ENCODE results near the gene CSNK2A3. TPM values are rescaled to one million over a fixed set of nuclear protein-coding genes. Genes with fewer than 3 reads are reported as not detected.

Gene CSNK2A3
- total and polyA plus RNA-seq, 2 experiments from 2014 or later, result 0.45 to 0.83 TPM

DNA sequence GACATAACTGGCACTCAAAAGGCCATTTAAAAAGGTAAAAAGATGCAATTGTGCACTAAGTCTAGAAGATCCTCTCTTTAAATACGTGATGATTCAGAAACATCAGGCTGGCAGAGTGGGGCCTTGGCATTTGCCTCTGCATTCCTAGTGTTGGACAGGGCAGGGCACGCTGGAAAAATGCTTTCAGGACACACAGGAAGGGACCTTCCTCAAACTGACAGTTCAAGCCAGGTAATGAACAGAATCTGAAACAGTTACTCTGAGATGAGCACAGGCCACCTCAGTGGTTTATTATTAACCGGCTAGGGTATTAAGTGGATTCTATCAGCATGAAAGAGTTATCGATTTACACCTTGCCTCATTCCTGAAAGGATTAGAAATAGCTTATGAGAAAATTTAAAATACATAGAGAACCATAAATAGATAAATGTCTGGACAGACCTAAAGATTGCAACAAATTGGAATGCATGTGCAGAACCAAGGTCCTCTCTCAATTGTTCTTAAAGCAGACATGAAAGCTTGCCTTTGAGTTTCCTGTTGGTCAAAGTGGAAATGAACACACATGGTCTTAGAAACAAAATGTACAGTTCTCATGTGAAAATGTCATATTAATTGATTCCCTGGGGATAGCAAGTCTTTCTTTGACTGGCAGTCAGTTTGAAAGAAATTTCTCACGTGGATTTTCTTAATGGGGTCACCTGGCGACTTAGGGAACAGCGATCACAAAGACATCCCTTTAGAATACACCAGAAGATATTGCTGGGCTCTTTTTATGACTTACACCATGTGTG, 21.5 kb upstream of the CSNK2A3 start:
- no peak overlapping the region for H3K27ac ChIP-seq
- H3K9me3 ChIP-seq (ENCODE audit: low read depth), result no peaks in the 10 kb centered on the region
- no peaks in the 10 kb centered on the region for H4K20me1 ChIP-seq (ENCODE audit: insufficient read depth, poor library complexity, severe bottlenecking)
- H3K79me2 ChIP-seq, result no peaks in the 10 kb centered on the region
- DNase-seq (ENCODE audit: low spot score), result no peak
- H3K4me2 ChIP-seq, result no peak overlapping the region
- WGBS (ENCODE audit: low lambda C conversion rate, missing lambda C conversion rate), result 69% methylated on average over 7 of the region's 7 CpGs
- no peaks in the 10 kb centered on the region for H3K4me1 ChIP-seq (ENCODE audit: insufficient read depth)
- no peaks in the 10 kb centered on the region for H3K36me3 ChIP-seq (replicated peaks; ENCODE audit: insufficient read depth, low read depth)
- H2AFZ ChIP-seq, result no peak overlapping the region
- no peaks in the 10 kb centered on the region for H3K9me2 ChIP-seq (replicated peaks; ENCODE audit: insufficient read depth)
- H3K4me3 ChIP-seq, result no peak overlapping the region
- TF ChIP-seq EZH2phosphoT487 (IDR thresholded peaks at IDR 0.05; ENCODE audit: low read depth, severe bottlenecking, unreplicated experiment) (no peak), EZH2 (IDR thresholded peaks at IDR 0.05; ENCODE audit: borderline replicate concordance) (no peak), CTCF (IDR thresholded peaks at IDR 0.05; ENCODE audit: poor library complexity) (no peak)
- no peaks in the 10 kb centered on the region for H3K27me3 ChIP-seq

DNA sequence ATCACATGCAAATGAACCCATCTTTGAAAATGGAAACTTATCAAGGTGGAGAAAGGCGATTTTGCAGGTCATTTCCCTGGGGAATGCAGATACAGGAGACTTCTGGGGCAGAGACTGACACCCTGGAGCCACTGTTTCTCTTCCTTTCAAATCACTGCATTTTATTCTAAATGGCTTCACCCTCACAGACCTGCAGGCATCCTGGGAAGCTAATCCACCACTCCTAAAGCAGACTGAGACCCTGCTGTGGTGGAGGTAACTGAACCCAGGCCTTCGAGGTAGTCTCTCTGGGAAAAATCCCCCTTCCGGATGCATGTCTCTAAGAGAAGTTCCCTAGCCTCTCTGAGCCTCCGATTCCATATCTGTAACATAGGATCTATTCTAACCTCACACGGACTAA, 20.9 kb upstream of the CSNK2A3 start:
- H3K9me3 ChIP-seq (ENCODE audit: low read depth), result no peaks in the 10 kb centered on the region
- H3K79me2 ChIP-seq, result no peaks in the 10 kb centered on the region
- no peak overlapping the region for H3K27ac ChIP-seq
- H3K27me3 ChIP-seq, result no peaks in the 10 kb centered on the region
- H4K20me1 ChIP-seq (ENCODE audit: insufficient read depth, poor library complexity, severe bottlenecking), result no peaks in the 10 kb centered on the region
- no peak overlapping the region for H3K4me3 ChIP-seq
- H3K36me3 ChIP-seq (replicated peaks; ENCODE audit: insufficient read depth, low read depth), result no peaks in the 10 kb centered on the region
- TF ChIP-seq EZH2 (IDR thresholded peaks at IDR 0.05; ENCODE audit: borderline replicate concordance), result no peak
- TF ChIP-seq CTCF (IDR thresholded peaks at IDR 0.05; ENCODE audit: poor library complexity), result no peak
- TF ChIP-seq EZH2phosphoT487 (IDR thresholded peaks at IDR 0.05; ENCODE audit: low read depth, severe bottlenecking, unreplicated experiment), result no peak
- H3K9me2 ChIP-seq (replicated peaks; ENCODE audit: insufficient read depth), result no peaks in the 10 kb centered on the region
- no peaks in the 10 kb centered on the region for H3K4me1 ChIP-seq (ENCODE audit: insufficient read depth)
- H2AFZ ChIP-seq, result no peak overlapping the region
- no peak for DNase-seq (ENCODE audit: low spot score)
- 51% methylated on average over 5 of the region's 5 CpGs for WGBS (ENCODE audit: low lambda C conversion rate, missing lambda C conversion rate)
- no peak overlapping the region for H3K4me2 ChIP-seq

GRCh38 chr11:11372461-11372860, 19.4 kb upstream of the CSNK2A3 start:
- no peak for TF ChIP-seq CTCF (IDR thresholded peaks at IDR 0.05; ENCODE audit: poor library complexity)
- no peak for TF ChIP-seq EZH2phosphoT487 (IDR thresholded peaks at IDR 0.05; ENCODE audit: low read depth, severe bottlenecking, unreplicated experiment)
- no peak for TF ChIP-seq EZH2 (IDR thresholded peaks at IDR 0.05; ENCODE audit: borderline replicate concordance)
- no peak overlapping the region for H3K4me3 ChIP-seq
- no peak overlapping the region for H3K27ac ChIP-seq
- H3K4me1 ChIP-seq (ENCODE audit: insufficient read depth), result no peaks in the 10 kb centered on the region
- H3K36me3 ChIP-seq (replicated peaks; ENCODE audit: insufficient read depth, low read depth), result no peaks in the 10 kb centered on the region
- no peak for DNase-seq (ENCODE audit: low spot score)
- H3K4me2 ChIP-seq, result no peak overlapping the region
- no peaks in the 10 kb centered on the region for H3K27me3 ChIP-seq
- no peaks in the 10 kb centered on the region for H3K9me3 ChIP-seq (ENCODE audit: low read depth)
- no peak overlapping the region for H2AFZ ChIP-seq
- no peaks in the 10 kb centered on the region for H3K79me2 ChIP-seq
- no peaks in the 10 kb centered on the region for H3K9me2 ChIP-seq (replicated peaks; ENCODE audit: insufficient read depth)
- WGBS (ENCODE audit: low lambda C conversion rate, missing lambda C conversion rate), result 91% methylated on average over 8 of the region's 8 CpGs
- no peaks in the 10 kb centered on the region for H4K20me1 ChIP-seq (ENCODE audit: insufficient read depth, poor library complexity, severe bottlenecking)
